IPS DF 6.9 (cell line): ENCODE data around the gene GMCL2.

Source experiments
- DNase-seq: peaks from one replicate; pipeline ENCODE4 v3.0.0-alpha.2; 2013; ENCODE audit warnings: low read depth, low spot score
- H3K27ac ChIP-seq: one replicate; pipeline ENCODE4 v1.5.1; 2013; ENCODE audit warnings: low read length, control low read depth
- H3K27me3 ChIP-seq: 2 replicates; pipeline ENCODE4 v1.6.1; 2013; ENCODE audit warnings: mild to moderate bottlenecking, low read length; ENCODE audit not compliant: control insufficient read depth, insufficient read depth
- H3K36me3 ChIP-seq: 2 replicates; pipeline ENCODE4 v1.6.1; 2013; ENCODE audit warnings: low read length; ENCODE audit not compliant: control insufficient read depth, insufficient read depth
- H3K4me1 ChIP-seq: 2 replicates; pipeline ENCODE4 v1.6.1; 2013; ENCODE audit warnings: low read length; ENCODE audit not compliant: control insufficient read depth, insufficient read depth
- H3K4me3 ChIP-seq: 2 replicates; pipeline ENCODE4 v1.5.1; 2013; ENCODE audit warnings: mild to moderate bottlenecking, low read length
- H3K9me3 ChIP-seq: 2 replicates; pipeline ENCODE4 v1.6.1; 2013; ENCODE audit warnings: low read length, inconsistent platforms; ENCODE audit not compliant: control insufficient read depth, insufficient read depth
- WGBS: extraction: QIAGEN DNeasy Blood & Tissue Kit; methylation state at CpG from one replicate; pipeline ENCODE4 v1.1.7; 2013; ENCODE audit warnings: mixed read lengths, missing lambda C conversion rate; ENCODE audit not compliant: insufficient read length, insufficient coverage; 5-methylcytosine and 5-hydroxymethylcytosine counted together

GMCL2 gene

GRCh38 chr5:178182158-178182876 lies 4.9 kb downstream of the GMCL2 start:
- H3K27ac ChIP-seq: no peak overlapping the region
- WGBS: no CpG with 5 or more reads among the region's 4 CpGs
- DNase-seq: no peak
- no peaks in the 10 kb centered on the region for H3K27me3 ChIP-seq
- no peaks in the 10 kb centered on the region for H3K36me3 ChIP-seq
- H3K4me3 ChIP-seq: no peak overlapping the region
- H3K9me3 ChIP-seq: no peaks in the 10 kb centered on the region
- peaks cover 3% of the 10 kb centered on the region; the same call in 1 of the 2 replicates for H3K4me1 ChIP-seq

- no peak overlapping the region; the same call in 1 of the 2 replicates for H3K4me3 ChIP-seq
- no peaks in the 10 kb centered on the region for H3K36me3 ChIP-seq
- no CpG with 5 or more reads among the region's 9 CpGs for WGBS
- DNase-seq: peak; percentile 76
- H3K27me3 ChIP-seq: no peaks in the 10 kb centered on the region
- peaks cover 3% of the 10 kb centered on the region; the same call in 1 of the 2 replicates for H3K4me1 ChIP-seq
- no peaks in the 10 kb centered on the region for H3K9me3 ChIP-seq
- H3K27ac ChIP-seq: peak overlapping the region; percentile 87
Measured at GRCh38 chr5:178180141-178180863, 6.9 kb downstream of the GMCL2 start.

- no CpG with 5 or more reads among the region's 8 CpGs for WGBS
- no peak for DNase-seq
- Histone ChIP-seq H3K4me3 (no peak overlapping the region), H3K27me3 (no peaks in the 10 kb centered on the region), H3K36me3 (no peaks in the 10 kb centered on the region), H3K4me1 (peaks cover 3% of the 10 kb centered on the region; the same call in 1 of the 2 replicates), H3K27ac (no peak overlapping the region), H3K9me3 (no peaks in the 10 kb centered on the region)
Measured at GRCh38 chr5:178177569-178177968, 9.6 kb downstream of the GMCL2 start.

GRCh38 chr5:178176791-178177190 lies 10.4 kb downstream of the GMCL2 start:
- Histone ChIP-seq H3K27ac (no peak overlapping the region), H3K36me3 (no peaks in the 10 kb centered on the region), H3K4me1 (peaks cover 2% of the 10 kb centered on the region; the same call in 1 of the 2 replicates), H3K9me3 (no peaks in the 10 kb centered on the region), H3K4me3 (no peak overlapping the region), H3K27me3 (no peaks in the 10 kb centered on the region)
- DNase-seq: no peak
- no CpG with 5 or more reads among the region's 6 CpGs for WGBS

- no peaks in the 10 kb centered on the region for H3K36me3 ChIP-seq
- H3K4me1 ChIP-seq: no peaks in the 10 kb centered on the region
- no peaks in the 10 kb centered on the region for H3K9me3 ChIP-seq
- no peak overlapping the region for H3K27ac ChIP-seq
- H3K4me3 ChIP-seq: no peak overlapping the region
- 100% methylated on average over 2 of the region's 3 CpGs for WGBS
- no peak for DNase-seq
- no peaks in the 10 kb centered on the region for H3K27me3 ChIP-seq
Measured at GRCh38 chr5:178174456-178174855, 12.7 kb downstream of the GMCL2 start.

GRCh38 chr5:178170455-178170854 lies 16.7 kb downstream of the GMCL2 start:
- no peak for DNase-seq
- H3K27ac ChIP-seq: no peak overlapping the region
- H3K4me3 ChIP-seq: no peak overlapping the region
- H3K4me1 ChIP-seq: no peaks in the 10 kb centered on the region
- no CpG with 5 or more reads among the region's 2 CpGs for WGBS
- no peaks in the 10 kb centered on the region for H3K9me3 ChIP-seq
- H3K27me3 ChIP-seq: no peaks in the 10 kb centered on the region
- H3K36me3 ChIP-seq: no peaks in the 10 kb centered on the region

- no peaks in the 10 kb centered on the region for H3K27me3 ChIP-seq
- no CpG with 5 or more reads among the region's 38 CpGs for WGBS
- H3K9me3 ChIP-seq: no peaks in the 10 kb centered on the region
- H3K27ac ChIP-seq: no peak overlapping the region
- no peak overlapping the region for H3K4me3 ChIP-seq
- no peaks in the 10 kb centered on the region for H3K36me3 ChIP-seq
- DNase-seq: no peak
- H3K4me1 ChIP-seq: peaks cover 3% of the 10 kb centered on the region
Measured at GRCh38 chr5:178165581-178165980, 21.6 kb downstream of the GMCL2 start.

- peak overlapping the region; percentile 8; the same call in 1 of the 2 replicates for H3K4me3 ChIP-seq
- WGBS: no CpG with 5 or more reads among the region's 33 CpGs
- H3K27me3 ChIP-seq: no peaks in the 10 kb centered on the region
- DNase-seq: peak; percentile 84
- H3K9me3 ChIP-seq: no peaks in the 10 kb centered on the region
- no peak overlapping the region for H3K27ac ChIP-seq
- peaks cover 3% of the 10 kb centered on the region for H3K4me1 ChIP-seq
- no peaks in the 10 kb centered on the region for H3K36me3 ChIP-seq
Measured at GRCh38 chr5:178163772-178164735, 23.1 kb downstream of the GMCL2 start.

GRCh38 chr5:178162481-178162880 lies 24.7 kb downstream of the GMCL2 start:
- H3K27ac ChIP-seq: no peak overlapping the region
- H3K36me3 ChIP-seq: no peaks in the 10 kb centered on the region
- no CpG with 5 or more reads among the region's 9 CpGs for WGBS
- H3K4me3 ChIP-seq: no peak overlapping the region
- peaks cover 3% of the 10 kb centered on the region for H3K4me1 ChIP-seq
- no peaks in the 10 kb centered on the region for H3K9me3 ChIP-seq
- H3K27me3 ChIP-seq: no peaks in the 10 kb centered on the region
- DNase-seq: no peak

GRCh38 chr5:178160176-178160575 lies 27.0 kb downstream of the GMCL2 start:
- Histone ChIP-seq H3K27me3 (no peaks in the 10 kb centered on the region), H3K36me3 (no peaks in the 10 kb centered on the region), H3K4me1 (peaks cover 3% of the 10 kb centered on the region), H3K4me3 (no peak overlapping the region), H3K9me3 (no peaks in the 10 kb centered on the region), H3K27ac (no peak overlapping the region)
- no peak for DNase-seq
- WGBS: no CpG with 5 or more reads among the region's 5 CpGs
